Urinary bladder (tissue), 4 donors: ENCODE results near the gene TBC1D24. TPM values are rescaled to one million over a fixed set of nuclear protein-coding genes. Genes with fewer than 3 reads are reported as not detected.

Experiments
- DNase-seq: peaks from one replicate; pipeline ENCODE4 v3.0.0-alpha.2; 2015; ENCODE audit errors: extremely low spot score
- H3K27ac ChIP-seq: one replicate; pipeline ENCODE4 v1.5.1; 2013; ENCODE audit warnings: low read depth, mild to moderate bottlenecking, moderate library complexity
- H3K36me3 ChIP-seq: one replicate; pipeline ENCODE4 v1.6.1; 2013; ENCODE audit warnings: mild to moderate bottlenecking, moderate library complexity; ENCODE audit not compliant: insufficient read depth
- H3K4me1 ChIP-seq: one replicate; pipeline ENCODE4 v1.6.1; 2013; ENCODE audit warnings: mild to moderate bottlenecking, moderate library complexity; ENCODE audit not compliant: insufficient read depth
- H3K4me3 ChIP-seq: one replicate; pipeline ENCODE4 v1.5.1; 2013; ENCODE audit warnings: low read depth, low read length
- WGBS: extraction: QIAGEN DNeasy Blood & Tissue Kit; methylation state at CpG from one replicate; pipeline ENCODE4 v1.1.7; 2013; 5-methylcytosine and 5-hydroxymethylcytosine counted together
- polyA plus RNA-seq: library from polyadenylated mRNA; stranded (reverse); fragments of 200-250 nt; gene quantifications from one replicate; pipeline ENCODE4 v1.2.3, GENCODE V29; 2013
- total RNA-seq: library from RNA; depleted of rRNA; stranded (reverse); fragments of >200 nt; gene quantifications from one replicate; pipeline ENCODE4 v1.2.3, GENCODE V29; 2014
- donor health status: healthy with polysubstance abuse.
- donor health status: healthy.

The TBC1D24 gene
- total and polyA plus RNA-seq, 2 donors: 5.8 to 11.2 TPM

GRCh38 chr16:2468725-2469398 is 6.1 kb upstream of the TBC1D24 start:
- H3K4me3 ChIP-seq: no peak overlapping the region
- no peak for DNase-seq
- no peaks in the 10 kb centered on the region for H3K36me3 ChIP-seq
- WGBS: 26% methylated on average over 14 of the region's 14 CpGs
- H3K4me1 ChIP-seq: peaks cover 2% of the 10 kb centered on the region
- no peak overlapping the region for H3K27ac ChIP-seq

GRCh38 chr16:2469399-2470233 is 5.3 kb upstream of the TBC1D24 start:
- Histone ChIP-seq H3K36me3 (no peaks in the 10 kb centered on the region), H3K4me3 (no peak overlapping the region), H3K27ac (no peak overlapping the region), H3K4me1 (peaks cover 2% of the 10 kb centered on the region)
- DNase-seq: no peak
- 56% methylated on average over 16 of the region's 16 CpGs for WGBS

- H3K4me3 ChIP-seq: no peak overlapping the region
- DNase-seq: no peak
- WGBS: 81% methylated on average over 7 of the region's 7 CpGs
- H3K4me1 ChIP-seq: peaks cover 2% of the 10 kb centered on the region
- no peak overlapping the region for H3K27ac ChIP-seq
- H3K36me3 ChIP-seq: no peaks in the 10 kb centered on the region
These were observed 4.7 kb upstream of the TBC1D24 start for GRCh38 chr16:2470234-2470601.

GRCh38 chr16:2470603-2471015 is 4.3 kb upstream of the TBC1D24 start:
- H3K4me1 ChIP-seq: peaks cover 2% of the 10 kb centered on the region
- H3K36me3 ChIP-seq: no peaks in the 10 kb centered on the region
- no peak overlapping the region for H3K4me3 ChIP-seq
- no peak overlapping the region for H3K27ac ChIP-seq
- no peak for DNase-seq
- WGBS: 32% methylated on average over 9 of the region's 9 CpGs

- peak; percentile 46 for DNase-seq
- H3K27ac ChIP-seq: no peak within 1 kb of the TSS
- H3K4me1 ChIP-seq: peaks cover 2% of the 10 kb centered on the region
These were observed 3.8 kb upstream of the TBC1D24 start, which contains the start of gene NTN3 for GRCh38 chr16:2471016-2471652. Gene NTN3, plus strand, starts transcription at chr16:2471297. Its CDS starts 405 bp downstream, at chr16:2471702.

GRCh38 chr16:2471653-2472487 is 3.1 kb upstream of the TBC1D24 start:
- Histone ChIP-seq H3K27ac (no peak overlapping the region), H3K4me1 (peaks cover 2% of the 10 kb centered on the region), H3K4me3 (peak overlapping the region; percentile 10), H3K36me3 (no peaks in the 10 kb centered on the region)
- DNase-seq: no peak
- 38% methylated on average over 61 of the region's 61 CpGs for WGBS

More at GRCh38 chr16:2471016-2471652, 3.8 kb upstream of the TBC1D24 start, which contains the start of gene NTN3:
- WGBS: under 1% methylated on average over 59 of the region's 59 CpGs
- H3K4me3 ChIP-seq: peak within 1 kb of the TSS; percentile 10
- no peaks in the 10 kb centered on the region for H3K36me3 ChIP-seq

- no peaks in the 10 kb centered on the region for H3K36me3 ChIP-seq
- H3K27ac ChIP-seq: no peak overlapping the region
- 96% methylated on average over 27 of the region's 27 CpGs for WGBS
- no peak overlapping the region for H3K4me3 ChIP-seq
- no peak for DNase-seq
- peaks cover 2% of the 10 kb centered on the region for H3K4me1 ChIP-seq
These were observed 2.5 kb upstream of the TBC1D24 start for GRCh38 chr16:2472488-2472864.

- H3K4me1 ChIP-seq: peaks cover 2% of the 10 kb centered on the region
- WGBS: 93% methylated on average over 14 of the region's 14 CpGs
- no peak overlapping the region for H3K27ac ChIP-seq
- no peaks in the 10 kb centered on the region for H3K36me3 ChIP-seq
- no peak overlapping the region for H3K4me3 ChIP-seq
- DNase-seq: no peak
These were observed 2.0 kb upstream of the TBC1D24 start for GRCh38 chr16:2472885-2473445.

GRCh38 chr16:2473446-2473926 is 1.4 kb upstream of the TBC1D24 start:
- H3K4me3 ChIP-seq: peak overlapping the region; percentile 83
- no peak for DNase-seq

GRCh38 chr16:2473999-2474876 is 689 bp upstream of the TBC1D24 start:
- no peaks in the 10 kb centered on the region for H3K36me3 ChIP-seq
- no peaks in the 10 kb centered on the region for H3K4me1 ChIP-seq
- peak overlapping the region; percentile 83 for H3K4me3 ChIP-seq
- DNase-seq: no peak
- H3K27ac ChIP-seq: no peak overlapping the region
- WGBS: under 1% methylated on average over 100 of the region's 100 CpGs

More at GRCh38 chr16:2473446-2473926, 1.4 kb upstream of the TBC1D24 start:
- Histone ChIP-seq H3K27ac (no peak overlapping the region), H3K36me3 (no peaks in the 10 kb centered on the region), H3K4me1 (no peaks in the 10 kb centered on the region)
- WGBS: 6% methylated on average over 49 of the region's 49 CpGs

GRCh38 chr16:2475413-2476344 is 752 bp downstream of the TBC1D24 start:
- Histone ChIP-seq H3K36me3 (no peaks in the 10 kb centered on the region), H3K27ac (no peak overlapping the region), H3K4me1 (no peaks in the 10 kb centered on the region), H3K4me3 (peak overlapping the region; percentile 83)
- DNase-seq: no peak
- 12% methylated on average over 55 of the region's 55 CpGs for WGBS
